ENCODE data around the gene TOM1L1. TPM values are rescaled to one million over a fixed set of nuclear protein-coding genes. Genes with fewer than 3 reads are reported as not detected.
"Not testable (repeated sequence)": the region's sequence is repeated elsewhere in the genome, so short reads cannot be mapped to it uniquely, and the experiment has no call there.

TOM1L1 gene
- total RNA-seq, 1 donor from 2014 or later: 107 TPM

DNA sequence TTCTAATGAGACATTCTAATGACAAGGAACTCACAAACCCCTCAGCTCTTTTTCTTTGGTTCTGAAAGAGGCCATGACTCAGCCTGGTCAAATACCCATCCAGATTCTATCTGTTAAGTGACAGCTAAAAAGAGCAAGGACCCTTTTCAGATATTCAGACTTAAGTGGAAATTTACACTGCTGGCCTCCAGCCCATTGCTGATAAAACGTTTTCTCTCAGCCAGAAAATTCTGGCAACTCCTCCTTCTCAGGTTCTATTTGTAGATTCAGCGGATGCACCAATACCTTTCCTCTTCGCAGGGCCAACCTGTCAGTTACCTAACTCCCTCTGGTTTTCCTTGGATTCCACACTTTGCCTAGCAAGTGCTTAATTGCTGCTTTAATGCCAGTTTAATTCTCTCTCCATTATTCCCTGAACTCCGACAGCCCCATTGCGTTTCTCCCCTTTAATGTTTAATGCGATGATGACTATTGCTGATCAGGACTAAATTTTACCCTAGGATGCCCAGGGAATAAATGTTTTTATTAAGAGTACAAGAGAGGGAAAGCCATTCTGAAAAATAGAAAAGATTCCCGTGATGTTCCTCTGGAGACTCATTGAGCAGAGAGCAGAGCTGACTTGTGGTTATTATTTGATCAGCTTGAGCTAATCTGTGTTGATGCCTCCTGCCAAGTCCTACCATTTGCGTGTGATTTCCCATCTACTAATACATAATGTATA, 35.9 kb upstream of the TOM1L1 start:
- Histone ChIP-seq H3F3A (ENCODE audit: low read depth) (no peaks in the 10 kb centered on the region), H3K9ac (no peak overlapping the region), H3K27ac (no peak overlapping the region), H3K4me3 (no peak overlapping the region), H3K9me3 (ENCODE audit: low read depth) (no peaks in the 10 kb centered on the region), H3K79me2 (ENCODE audit: low read depth) (no peaks in the 10 kb centered on the region), H4K20me1 (ENCODE audit: low read depth) (no peaks in the 10 kb centered on the region), H3K4me1 (no peaks in the 10 kb centered on the region), H3K4me2 (no peak overlapping the region), H3K27me3 (no peaks in the 10 kb centered on the region), H2AFZ (replicated peaks) (no peak overlapping the region), H3K36me3 (no peaks in the 10 kb centered on the region)
- peak overlapping the region; percentile 31 for H3K27ac Mint-ChIP-seq
- no peak for DNase-seq (ENCODE audit: low spot score)
- H3K4me3 Mint-ChIP-seq: no peak overlapping the region
- no peak for TF ChIP-seq EZH2phosphoT487 (IDR thresholded peaks at IDR 0.05)
- TF ChIP-seq, protein P1, sequence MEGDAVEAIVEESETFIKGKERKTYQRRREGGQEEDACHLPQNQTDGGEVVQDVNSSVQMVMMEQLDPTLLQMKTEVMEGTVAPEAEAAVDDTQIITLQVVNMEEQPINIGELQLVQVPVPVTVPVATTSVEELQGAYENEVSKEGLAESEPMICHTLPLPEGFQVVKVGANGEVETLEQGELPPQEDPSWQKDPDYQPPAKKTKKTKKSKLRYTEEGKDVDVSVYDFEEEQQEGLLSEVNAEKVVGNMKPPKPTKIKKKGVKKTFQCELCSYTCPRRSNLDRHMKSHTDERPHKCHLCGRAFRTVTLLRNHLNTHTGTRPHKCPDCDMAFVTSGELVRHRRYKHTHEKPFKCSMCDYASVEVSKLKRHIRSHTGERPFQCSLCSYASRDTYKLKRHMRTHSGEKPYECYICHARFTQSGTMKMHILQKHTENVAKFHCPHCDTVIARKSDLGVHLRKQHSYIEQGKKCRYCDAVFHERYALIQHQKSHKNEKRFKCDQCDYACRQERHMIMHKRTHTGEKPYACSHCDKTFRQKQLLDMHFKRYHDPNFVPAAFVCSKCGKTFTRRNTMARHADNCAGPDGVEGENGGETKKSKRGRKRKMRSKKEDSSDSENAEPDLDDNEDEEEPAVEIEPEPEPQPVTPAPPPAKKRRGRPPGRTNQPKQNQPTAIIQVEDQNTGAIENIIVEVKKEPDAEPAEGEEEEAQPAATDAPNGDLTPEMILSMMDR (IDR thresholded peaks at IDR 0.05): no peak
- no peak for TF ChIP-seq EZH2 (IDR thresholded peaks at IDR 0.05)
- H3K27me3 Mint-ChIP-seq (ENCODE audit: insufficient read depth, low read depth): no peaks in the 10 kb centered on the region
- no peaks in the 10 kb centered on the region for H3K36me3 Mint-ChIP-seq
- peaks cover 22% of the 10 kb centered on the region for H3K4me1 Mint-ChIP-seq
- no peaks in the 10 kb centered on the region for H3K9me3 Mint-ChIP-seq

DNA sequence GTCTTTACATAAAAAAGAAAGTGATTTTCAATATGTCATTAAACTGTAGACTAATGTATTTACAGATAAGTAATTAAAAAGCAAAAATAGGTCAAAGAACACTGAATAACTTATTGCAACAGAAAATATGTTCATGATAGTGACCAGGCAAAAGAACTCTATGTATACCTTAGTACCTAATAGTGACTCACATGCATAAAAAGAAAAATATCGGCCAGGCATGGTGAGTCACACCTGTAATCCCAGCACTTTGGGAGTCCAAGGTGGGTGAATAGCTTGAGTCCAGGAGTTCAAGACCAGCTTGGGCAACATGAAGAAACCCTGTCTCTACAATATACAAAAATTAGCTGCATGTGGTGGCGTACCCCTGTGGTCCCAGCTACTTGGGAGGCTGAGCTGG, 33.0 kb upstream of the TOM1L1 start:
- no peak for DNase-seq (ENCODE audit: low spot score)
- H3K27me3 Mint-ChIP-seq (ENCODE audit: insufficient read depth, low read depth): no peaks in the 10 kb centered on the region
- peaks cover 22% of the 10 kb centered on the region for H3K4me1 Mint-ChIP-seq
- Histone ChIP-seq H3K4me3 (no peak overlapping the region), H3K27me3 (no peaks in the 10 kb centered on the region), H3K27ac (no peak overlapping the region), H3K9me3 (ENCODE audit: low read depth) (no peaks in the 10 kb centered on the region), H2AFZ (replicated peaks) (no peak overlapping the region), H3K4me1 (no peaks in the 10 kb centered on the region), H3K79me2 (ENCODE audit: low read depth) (no peaks in the 10 kb centered on the region), H4K20me1 (ENCODE audit: low read depth) (no peaks in the 10 kb centered on the region), H3F3A (ENCODE audit: low read depth) (no peaks in the 10 kb centered on the region), H3K36me3 (no peaks in the 10 kb centered on the region), H3K9ac (no peak overlapping the region), H3K4me2 (no peak overlapping the region)
- H3K36me3 Mint-ChIP-seq: no peaks in the 10 kb centered on the region
- H3K27ac Mint-ChIP-seq: no peak overlapping the region
- H3K4me3 Mint-ChIP-seq: no peak overlapping the region
- H3K9me3 Mint-ChIP-seq: no peaks in the 10 kb centered on the region
- no peak for TF ChIP-seq EZH2 (IDR thresholded peaks at IDR 0.05)
- TF ChIP-seq, protein P1 (IDR thresholded peaks at IDR 0.05): no peak
- no peak for TF ChIP-seq EZH2phosphoT487 (IDR thresholded peaks at IDR 0.05)

DNA sequence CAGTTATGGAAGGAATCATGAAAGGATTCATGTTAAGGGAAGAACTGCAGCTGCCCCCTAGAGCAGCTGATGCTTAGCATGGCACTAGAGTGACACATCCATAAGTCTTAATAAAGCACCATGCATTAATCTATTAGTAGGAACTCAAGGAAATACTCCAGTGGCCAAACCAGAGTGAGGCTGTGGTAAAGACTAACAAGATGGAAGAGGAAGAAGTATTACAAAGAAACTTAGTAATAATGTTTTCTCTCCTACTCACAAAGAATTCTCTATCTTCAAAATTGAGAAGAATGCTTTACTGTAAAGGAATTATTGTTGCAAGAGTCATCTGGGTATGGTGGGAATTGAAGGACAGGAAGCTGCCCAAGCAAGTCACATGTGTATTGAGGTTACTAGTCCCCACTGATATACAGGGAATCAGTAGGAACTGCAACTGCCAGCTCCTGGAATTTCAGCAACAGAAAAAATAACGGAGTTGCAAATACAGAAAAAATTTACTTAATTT, 29.9 kb upstream of the TOM1L1 start:
- Mint-ChIP-seq H3K4me1 (peaks cover 3% of the 10 kb centered on the region), H3K9me3 (no peaks in the 10 kb centered on the region), H3K27ac (no peak overlapping the region), H3K27me3 (ENCODE audit: insufficient read depth, low read depth) (no peaks in the 10 kb centered on the region), H3K4me3 (no peak overlapping the region), H3K36me3 (no peaks in the 10 kb centered on the region)
- H3K79me2 ChIP-seq (ENCODE audit: low read depth): no peaks in the 10 kb centered on the region
- DNase-seq (ENCODE audit: low spot score): no peak
- H3K4me1 ChIP-seq: no peaks in the 10 kb centered on the region
- H3F3A ChIP-seq (ENCODE audit: low read depth): no peaks in the 10 kb centered on the region
- no peak overlapping the region for H3K9ac ChIP-seq
- no peak overlapping the region for H3K27ac ChIP-seq
- H3K9me3 ChIP-seq (ENCODE audit: low read depth): no peaks in the 10 kb centered on the region
- no peak for TF ChIP-seq EZH2phosphoT487 (IDR thresholded peaks at IDR 0.05)
- TF ChIP-seq, protein P1 (IDR thresholded peaks at IDR 0.05): no peak
- TF ChIP-seq EZH2 (IDR thresholded peaks at IDR 0.05): no peak
- no peaks in the 10 kb centered on the region for H3K36me3 ChIP-seq
- no peaks in the 10 kb centered on the region for H3K27me3 ChIP-seq
- H4K20me1 ChIP-seq (ENCODE audit: low read depth): no peaks in the 10 kb centered on the region
- no peak overlapping the region for H3K4me3 ChIP-seq
- H3K4me2 ChIP-seq: no peak overlapping the region
- no peak overlapping the region for H2AFZ ChIP-seq (replicated peaks)

DNA sequence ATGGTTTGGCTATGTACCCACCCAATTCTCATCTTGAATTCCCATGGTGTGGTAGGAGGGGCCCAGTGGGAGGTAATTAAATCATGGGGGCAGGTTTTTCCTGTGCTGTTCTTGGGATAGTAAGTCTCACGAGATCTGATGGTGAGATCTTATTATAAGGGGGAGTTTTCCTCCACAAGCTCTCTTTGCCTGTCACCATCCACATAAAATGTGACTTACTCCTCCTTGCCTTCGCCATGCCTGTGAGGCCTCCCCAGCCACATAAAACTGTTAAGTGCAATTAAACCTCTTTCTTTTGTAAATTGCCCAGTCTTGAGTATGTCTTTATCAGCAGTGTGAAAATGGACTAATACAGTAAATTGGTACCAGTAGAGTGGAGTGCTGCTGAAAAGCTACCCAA, 24.7 kb upstream of the TOM1L1 start:
- H3K9me3 Mint-ChIP-seq; DNase-seq (ENCODE audit: low spot score); H3K9me3 ChIP-seq (ENCODE audit: low read depth); H3K27ac ChIP-seq; H3K4me3 Mint-ChIP-seq; H3K79me2 ChIP-seq (ENCODE audit: low read depth); H3K4me3 ChIP-seq; H3K4me1 ChIP-seq; H3F3A ChIP-seq (ENCODE audit: low read depth); H4K20me1 ChIP-seq (ENCODE audit: low read depth); H3K27me3 ChIP-seq; H3K27ac Mint-ChIP-seq; H3K36me3 Mint-ChIP-seq; H3K36me3 ChIP-seq; H3K4me1 Mint-ChIP-seq; H2AFZ ChIP-seq (replicated peaks); H3K4me2 ChIP-seq; H3K27me3 Mint-ChIP-seq (ENCODE audit: insufficient read depth, low read depth); H3K9ac ChIP-seq: not testable (repeated sequence)

All from neural progenitor cell (in vitro differentiated cells).